ENCODE measurements around the gene SERF2.
"Not testable (repeated sequence)": the region's sequence is repeated elsewhere in the genome, so short reads cannot be mapped to it uniquely, and the experiment has no call there.

SERF2 gene

DNA sequence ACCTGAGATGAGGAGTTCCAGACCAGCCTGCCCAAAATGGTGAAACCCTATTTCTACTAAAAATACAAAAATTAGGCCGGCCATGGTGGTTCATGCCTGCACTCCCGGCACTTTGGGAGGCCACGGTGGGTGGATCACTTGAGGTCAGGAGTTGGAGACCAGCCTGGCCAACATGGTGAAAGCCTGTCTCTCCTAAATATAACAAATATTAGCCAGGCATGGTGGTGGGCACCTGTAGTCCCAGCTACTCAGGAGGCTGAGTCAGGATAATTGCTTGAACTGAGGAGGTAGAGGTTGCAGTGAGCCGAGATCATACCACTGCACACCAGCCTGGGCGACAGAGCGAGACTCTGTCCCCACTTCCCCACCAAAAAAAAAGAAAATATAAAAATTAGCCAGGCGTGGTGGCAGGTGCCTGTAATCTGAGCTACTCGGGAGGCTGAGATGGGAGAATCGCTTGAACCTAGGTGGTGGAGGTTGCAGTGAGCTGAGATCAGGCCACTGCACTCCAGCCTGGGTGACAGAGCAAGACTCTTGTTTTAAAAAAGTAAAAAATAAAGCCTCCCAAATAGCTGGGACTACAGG, 38.7 kb downstream of the SERF2 start:
- DNase-seq = not testable (repeated sequence)

DNA sequence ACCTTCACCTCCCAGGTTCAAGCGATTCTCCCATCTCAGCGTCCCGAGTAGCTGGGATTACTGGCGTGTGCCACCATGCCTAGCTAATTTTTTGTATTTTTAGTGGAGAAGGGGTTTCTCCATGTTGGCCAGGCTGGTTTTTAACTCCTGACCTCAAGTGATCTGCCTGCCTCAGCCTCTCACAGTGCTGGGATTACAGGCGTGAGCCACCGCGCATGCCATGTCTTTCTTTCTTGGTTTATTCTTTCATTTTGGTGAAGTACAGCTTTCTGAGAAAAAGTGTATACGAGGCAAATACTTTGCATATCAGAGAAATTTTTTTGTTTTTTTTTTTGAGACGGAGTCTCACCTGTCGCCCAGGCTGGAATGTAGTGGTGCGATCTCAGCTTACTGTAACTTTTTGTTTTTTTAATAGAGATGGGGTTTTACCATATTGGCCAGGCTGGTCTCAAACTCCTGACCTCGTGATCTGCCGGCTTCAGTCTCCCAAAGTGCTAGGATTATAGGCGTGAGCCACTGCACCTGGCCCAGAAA, 39.5 kb downstream of the SERF2 start:
- DNase-seq = not testable (repeated sequence)

DNA sequence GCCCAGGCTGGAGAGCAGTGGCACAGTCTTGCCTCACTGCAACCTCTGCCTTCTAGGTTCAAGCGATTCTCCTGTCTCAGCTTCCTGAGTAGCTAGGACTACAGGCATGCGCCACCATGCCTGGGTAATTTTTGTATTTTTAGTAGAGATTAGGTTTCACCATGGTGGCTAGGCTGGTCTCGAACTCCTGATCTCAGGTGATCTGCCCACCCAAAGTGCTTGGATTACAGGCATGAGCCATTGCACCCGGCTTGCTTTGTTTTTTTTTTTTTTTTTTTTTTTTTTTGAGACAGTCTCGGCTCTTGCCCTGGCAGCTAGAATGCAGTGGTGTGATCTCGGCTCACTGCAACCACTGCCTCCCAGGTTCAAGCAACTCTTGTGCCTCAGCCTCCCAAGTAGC, 40.4 kb downstream of the SERF2 start:
- not testable (repeated sequence) for DNase-seq

DNA sequence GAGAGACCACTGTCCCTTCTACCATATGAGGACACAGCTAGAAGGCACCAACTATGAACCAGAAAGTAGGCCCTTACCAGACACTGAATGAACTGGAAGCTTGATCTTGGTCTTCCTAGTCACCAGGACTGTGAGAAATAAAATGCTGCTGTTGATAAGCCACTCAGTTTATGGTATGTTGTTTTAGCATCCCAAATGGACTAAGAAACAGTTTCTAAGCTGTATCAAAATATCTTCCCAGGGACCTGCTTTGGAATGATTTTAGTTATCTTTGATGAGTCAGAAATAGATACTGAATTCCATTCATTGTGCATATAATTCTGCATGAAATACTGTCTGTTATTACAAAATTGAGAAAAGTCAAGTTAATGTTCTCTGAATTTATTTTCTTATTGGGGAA, 53.3 kb downstream of the SERF2 start:
- DNase-seq = no peak
